Thyroid gland (tissue), 4 donors: ENCODE measurements around the gene CCDC195. TPM values are rescaled to one million over a fixed set of nuclear protein-coding genes. Genes with fewer than 3 reads are reported as not detected.

Experiments used
- DNase-seq, 2 donors: peaks; one replicate each; pipeline ENCODE4 v3.0.0-alpha.2; 2019
- H3K27ac ChIP-seq, 3 donors: fragments of 200-600 bp; sonication (generic); 1 replicate in 2 of 3; 2 replicates in 1 of 3; pipeline ENCODE4 v1.5.1; 2016 to 2019; ENCODE audit warnings: mild to moderate bottlenecking in 1 of 3, moderate library complexity in 1 of 3
- H3K27me3 ChIP-seq: fragments of 200-600 bp; sonication (generic); one replicate; pipeline ENCODE4 v1.5.1; 2019
- H3K36me3 ChIP-seq, 2 donors: fragments of 200-600 bp; sonication (generic); one replicate each; pipeline ENCODE4 v1.5.1; 2016 to 2019
- H3K4me1 ChIP-seq, 2 donors: fragments of 200-600 bp; sonication (generic); one replicate each; pipeline ENCODE4 v1.5.1; 2017 to 2019
- H3K4me3 ChIP-seq, 3 donors: fragments of 200-600 bp; sonication (generic); replicated peaks in 1 of 3; 1 replicate in 2 of 3; 2 replicates in 1 of 3; pipeline ENCODE4 v1.5.1; 2016; ENCODE audit warnings: mild to moderate bottlenecking in 1 of 3
- H3K9me3 ChIP-seq: fragments of 200-600 bp; sonication (generic); one replicate; pipeline ENCODE4 v1.5.1; 2017
- CTCF ChIP-seq, 6 experiments: fragments of 200-600 bp in 3 of 6; fragments of 450-650 bp in 3 of 6; sonication (generic) in 3 of 6; IDR thresholded peaks; one replicate each; pipeline ENCODE4 v1.5.1; 2016 to 2019; ENCODE audit warnings: antibody characterized with exemption in 6 of 6, mild to moderate bottlenecking in 2 of 6, inconsistent platforms in 1 of 6, moderate library complexity in 1 of 6
- POLR2A ChIP-seq, 2 donors: fragments of 450-650 bp; IDR thresholded peaks; one replicate each; pipeline ENCODE4 v1.6.1; 2017; ENCODE audit warnings: antibody characterized with exemption in 2 of 2, mild to moderate bottlenecking in 2 of 2, moderate library complexity in 1 of 2
- WGBS, 2 donors: methylation state at CpG; one replicate each; pipeline ENCODE4 v1.1.5; 2017; 5-methylcytosine and 5-hydroxymethylcytosine counted together
- intact Hi-C: fragments of 100-400 bp; cut with DNase I; formaldehyde crosslinking; loops from one replicate; pipeline ENCODE4 v1.15.1; 2023
- total RNA-seq, 4 donors: library from RNA; depleted of rRNA; stranded (reverse); fragments of >200 nt; gene quantifications; one replicate each; pipeline ENCODE4 v1.2.3, GENCODE V29; 2016

CCDC195 gene
- total RNA-seq, 4 donors from 2014 or later = not detected

DNA sequence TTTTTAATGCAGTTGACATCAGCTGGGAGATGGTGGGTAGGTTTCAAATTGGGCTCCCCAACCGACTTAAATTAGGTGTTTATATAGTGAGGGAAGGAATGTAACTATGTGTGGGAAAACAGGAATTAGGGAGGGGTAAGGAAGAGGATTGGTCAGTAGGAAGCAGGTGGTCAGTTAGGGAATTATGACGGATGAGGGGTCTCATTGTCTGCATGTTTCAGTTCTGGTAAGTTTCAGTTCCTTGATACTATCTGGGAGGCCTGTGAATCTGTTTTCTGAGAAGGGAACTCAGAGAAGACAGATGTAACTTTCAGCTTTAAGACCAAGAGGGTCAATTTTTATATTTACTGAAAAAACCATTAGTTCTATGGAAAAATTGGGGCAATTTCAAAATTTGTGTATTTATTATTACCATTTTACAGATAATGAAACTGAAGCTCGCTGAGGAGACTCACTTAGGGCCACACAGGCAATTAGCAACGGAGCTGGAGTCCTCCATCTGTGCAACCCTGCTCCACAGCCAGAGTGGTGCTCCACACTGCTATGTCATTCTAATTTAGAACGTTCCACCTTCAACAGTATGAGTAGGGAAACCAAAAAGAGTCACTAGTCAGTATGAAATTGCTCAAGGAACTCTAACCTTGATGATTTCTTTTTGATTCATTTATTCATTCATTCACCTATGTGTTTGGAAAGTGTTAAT lies 36.0 kb upstream of the CCDC195 start:
- H3K4me3 ChIP-seq = no peak overlapping the region
- TF ChIP-seq POLR2A (IDR thresholded peaks at IDR 0.05) = no peak
- intact Hi-C loops = no loop called here
- H3K27ac ChIP-seq = no peak overlapping the region
- H3K36me3 ChIP-seq = no peaks in the 10 kb centered on the region
- no peaks in the 10 kb centered on the region for H3K4me1 ChIP-seq
- DNase-seq = no peak
- H3K27me3 ChIP-seq = no peaks in the 10 kb centered on the region
- 81 to 83% methylated on average over 5 of the region's 5 CpGs for WGBS, 2 donors
- H3K9me3 ChIP-seq = no peaks in the 10 kb centered on the region

DNA sequence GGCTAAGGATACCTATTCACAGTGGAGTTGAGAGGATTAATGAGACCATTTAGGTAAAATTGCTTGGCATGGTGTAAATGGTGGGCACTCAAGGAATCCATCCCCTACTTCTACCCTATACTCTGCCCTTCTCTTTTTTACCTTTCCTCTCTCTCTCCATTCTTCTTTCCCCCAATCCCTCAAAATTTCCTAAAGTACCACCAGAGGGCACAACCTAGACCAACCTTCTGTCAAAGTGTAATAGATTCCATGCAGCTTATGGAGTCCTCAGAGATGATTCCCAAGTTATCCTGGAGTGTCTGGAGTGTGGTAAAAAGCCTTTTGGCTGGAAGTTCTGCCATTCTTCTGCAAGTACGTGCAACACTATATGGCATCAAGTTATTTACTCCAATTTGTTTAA lies 33.0 kb upstream of the CCDC195 start:
- DNase-seq = no peak
- H3K4me3 ChIP-seq = no peak overlapping the region
- 77 to 84% methylated on average over 1 of the region's 1 CpG for WGBS, 2 donors
- intact Hi-C loops = no loop called here
- H3K27ac ChIP-seq = no peak overlapping the region
- H3K27me3 ChIP-seq = no peaks in the 10 kb centered on the region
- H3K9me3 ChIP-seq = no peaks in the 10 kb centered on the region
- no peaks in the 10 kb centered on the region for H3K36me3 ChIP-seq
- no peaks in the 10 kb centered on the region for H3K4me1 ChIP-seq
- TF ChIP-seq POLR2A (IDR thresholded peaks at IDR 0.05) = no peak
- peak in 2 of 6 experiments; percentile 7 to 40 for TF ChIP-seq CTCF (IDR thresholded peaks at IDR 0.05)

GRCh38 chr2:224747765-224748164 lies 31.6 kb upstream of the CCDC195 start:
- Histone ChIP-seq H3K4me3 (no peak overlapping the region), H3K27ac (no peak overlapping the region), H3K27me3 (no peaks in the 10 kb centered on the region), H3K4me1 (no peaks in the 10 kb centered on the region), H3K36me3 (no peaks in the 10 kb centered on the region), H3K9me3 (no peaks in the 10 kb centered on the region)
- intact Hi-C loops = no loop called here
- 83 to 86% methylated on average over 4 of the region's 4 CpGs for WGBS, 2 donors
- DNase-seq = no peak
- TF ChIP-seq POLR2A (IDR thresholded peaks at IDR 0.05) = no peak
- no peak for TF ChIP-seq CTCF (IDR thresholded peaks at IDR 0.05)

DNA sequence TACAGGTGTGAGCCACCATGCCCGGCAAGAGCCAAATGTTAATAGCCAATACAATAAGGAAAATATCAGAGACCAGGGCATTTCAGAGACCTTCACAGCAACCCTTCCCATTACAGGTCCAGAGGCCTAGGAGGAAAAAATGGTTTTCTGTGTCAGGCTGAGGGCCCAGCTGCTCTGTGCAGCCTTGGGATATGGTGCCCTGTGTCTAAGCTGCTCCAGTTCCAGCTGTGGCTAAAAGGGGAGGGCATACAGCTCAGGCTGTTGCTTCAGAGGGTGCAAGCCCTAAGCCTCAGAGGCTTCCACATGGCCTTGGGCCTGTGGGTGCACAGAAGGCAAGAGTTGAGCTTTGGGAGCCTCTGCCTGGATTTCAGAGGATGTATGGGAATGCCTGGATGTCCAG lies 20.1 kb upstream of the CCDC195 start:
- Histone ChIP-seq H3K36me3 (no peaks in the 10 kb centered on the region), H3K27ac (no peak overlapping the region), H3K9me3 (no peaks in the 10 kb centered on the region), H3K4me3 (no peak overlapping the region), H3K27me3 (no peaks in the 10 kb centered on the region), H3K4me1 (no peaks in the 10 kb centered on the region)
- 90 to 100% methylated on average over 1 of the region's 1 CpG for WGBS, 2 donors
- DNase-seq = no peak
- intact Hi-C loops = no loop called here
- TF ChIP-seq CTCF (IDR thresholded peaks at IDR 0.05) (no peak), POLR2A (IDR thresholded peaks at IDR 0.05) (no peak)

DNA sequence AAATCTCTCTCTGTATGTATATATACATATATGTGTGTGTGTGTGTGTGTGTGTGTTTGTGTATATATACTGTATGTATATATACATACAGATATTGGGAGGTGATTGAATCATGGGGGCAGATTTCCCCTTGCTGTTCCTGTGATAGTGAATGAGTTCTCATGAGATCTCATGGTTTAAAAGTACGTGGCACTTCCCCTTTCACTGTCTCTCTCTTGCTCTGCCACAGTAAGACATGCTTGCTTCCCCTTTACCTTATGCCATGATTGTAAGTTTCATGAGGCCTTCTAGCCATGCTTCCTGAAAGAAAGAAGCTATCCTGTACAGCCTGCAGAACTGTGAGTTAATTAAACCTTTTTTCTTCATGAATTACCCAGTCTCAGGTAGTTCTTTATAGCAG lies 18.8 kb upstream of the CCDC195 start:
- WGBS, 2 donors = 63 to 77% methylated on average over 1 of the region's 1 CpG
- no peak for DNase-seq
- Histone ChIP-seq H3K4me3 (no peak overlapping the region), H3K27me3 (no peaks in the 10 kb centered on the region), H3K27ac (no peak overlapping the region), H3K36me3 (no peaks in the 10 kb centered on the region), H3K9me3 (no peaks in the 10 kb centered on the region), H3K4me1 (no peaks in the 10 kb centered on the region)
- TF ChIP-seq POLR2A (IDR thresholded peaks at IDR 0.05) (no peak), CTCF (IDR thresholded peaks at IDR 0.05) (no peak)
- intact Hi-C loops = no loop called here
